GM15510 (cell line): ENCODE data around the gene RASL10A.

ENCODE experiments used
- POLR2A ChIP-seq: IDR thresholded peaks from 3 replicates; pipeline ENCODE4 v1.6.1; 2011; ENCODE audit warnings: borderline replicate concordance; ENCODE audit not compliant: insufficient read length; ENCODE audit errors: extremely low read depth

RASL10A gene, protein sequence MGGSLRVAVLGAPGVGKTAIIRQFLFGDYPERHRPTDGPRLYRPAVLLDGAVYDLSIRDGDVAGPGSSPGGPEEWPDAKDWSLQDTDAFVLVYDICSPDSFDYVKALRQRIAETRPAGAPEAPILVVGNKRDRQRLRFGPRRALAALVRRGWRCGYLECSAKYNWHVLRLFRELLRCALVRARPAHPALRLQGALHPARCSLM

GRCh38 chr22:29315286-29316140 lies at the start of gene RASL10A:
RASL10A (minus strand) TSS chr22:29315697; CDS start chr22:29315246, 451 bp downstream.
- TF ChIP-seq POLR2A, result no peak

GRCh38 chr22:29359469-29359868 lies 44.0 kb upstream of the RASL10A start:
- TF ChIP-seq POLR2A, result no peak

DNA sequence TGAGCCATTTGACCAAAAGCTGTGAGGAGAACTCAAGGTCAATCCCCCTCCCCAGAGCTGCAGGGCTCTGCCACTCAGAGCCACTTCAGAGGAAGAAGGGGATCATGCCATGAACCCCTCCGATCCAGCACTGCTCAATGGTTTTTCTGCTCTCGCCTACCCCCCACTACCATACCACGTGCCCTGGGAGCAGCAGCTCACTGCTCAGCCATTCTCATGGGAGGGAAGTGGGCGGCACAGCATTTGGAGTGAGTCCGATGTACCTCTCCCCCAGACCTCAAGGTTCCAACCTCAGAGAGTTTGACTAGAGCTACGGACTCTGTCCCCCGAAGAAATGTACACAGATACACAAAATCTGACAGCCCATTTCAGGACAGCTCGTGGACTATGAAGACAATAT lies 38.4 kb upstream of the RASL10A start:
- TF ChIP-seq POLR2A, result no peak

- TF ChIP-seq POLR2A, result no peak
Measured at GRCh38 chr22:29353286-29353685, 37.8 kb upstream of the RASL10A start.

DNA sequence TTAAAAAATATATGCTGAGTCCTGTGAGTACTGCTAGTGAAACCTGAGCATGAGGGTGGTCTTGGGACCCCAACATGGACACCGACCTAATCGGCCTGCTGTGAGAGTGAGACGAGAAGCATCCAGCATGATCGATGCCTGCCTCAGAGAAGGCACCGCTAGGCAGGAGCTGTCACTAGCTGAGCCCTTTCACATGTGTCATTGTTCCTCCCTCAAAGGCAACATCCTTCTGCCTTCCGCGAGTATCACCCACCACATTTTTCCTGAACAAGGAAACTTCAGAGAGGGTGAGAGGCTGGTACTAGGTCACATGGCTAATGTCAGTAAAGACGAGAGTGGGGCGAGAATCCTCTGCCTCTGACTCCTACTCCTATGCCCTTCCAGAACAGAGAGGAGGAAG lies 37.3 kb upstream of the RASL10A start:
- no peak for TF ChIP-seq POLR2A

DNA sequence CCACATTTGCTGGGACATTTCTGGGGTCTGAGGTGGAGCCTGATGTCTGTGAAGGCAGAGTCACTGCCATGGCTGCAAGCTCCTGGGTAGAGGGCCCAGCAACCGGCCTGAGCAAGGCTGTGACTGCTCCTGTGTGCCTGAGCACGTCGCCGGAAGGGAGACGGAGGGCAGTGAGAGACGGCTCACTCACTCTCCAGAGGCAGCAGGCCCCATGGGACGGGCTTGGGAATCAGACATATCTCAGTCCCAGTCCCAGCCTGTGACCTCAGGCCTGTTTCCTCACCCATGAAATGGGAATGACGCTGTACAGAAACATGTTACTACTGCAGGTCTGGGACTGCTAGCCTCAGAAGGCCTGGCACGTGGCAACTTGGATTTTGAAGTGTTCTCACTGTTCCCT lies 36.4 kb upstream of the RASL10A start:
- TF ChIP-seq POLR2A, result no peak

DNA sequence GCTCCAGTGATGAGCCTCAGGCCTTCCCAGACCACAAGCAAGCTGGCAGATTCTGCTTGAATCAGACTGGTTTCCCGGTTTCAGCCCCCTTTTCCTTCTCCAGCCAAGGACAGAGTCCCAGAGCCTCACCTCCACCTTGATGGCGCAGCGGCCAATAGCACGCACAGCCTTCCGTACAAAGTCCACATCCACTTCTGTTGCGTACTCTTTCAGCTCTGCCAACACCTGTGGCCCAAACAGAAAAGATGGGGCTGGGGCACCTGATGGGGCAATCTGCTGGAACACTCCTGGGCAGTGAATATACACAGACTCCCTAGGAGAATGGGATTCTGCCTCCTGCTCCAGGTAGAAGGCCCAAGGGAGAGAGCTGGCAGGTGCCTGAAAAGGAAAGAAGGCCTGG lies 35.5 kb upstream of the RASL10A start:
- TF ChIP-seq POLR2A, result no peak

DNA sequence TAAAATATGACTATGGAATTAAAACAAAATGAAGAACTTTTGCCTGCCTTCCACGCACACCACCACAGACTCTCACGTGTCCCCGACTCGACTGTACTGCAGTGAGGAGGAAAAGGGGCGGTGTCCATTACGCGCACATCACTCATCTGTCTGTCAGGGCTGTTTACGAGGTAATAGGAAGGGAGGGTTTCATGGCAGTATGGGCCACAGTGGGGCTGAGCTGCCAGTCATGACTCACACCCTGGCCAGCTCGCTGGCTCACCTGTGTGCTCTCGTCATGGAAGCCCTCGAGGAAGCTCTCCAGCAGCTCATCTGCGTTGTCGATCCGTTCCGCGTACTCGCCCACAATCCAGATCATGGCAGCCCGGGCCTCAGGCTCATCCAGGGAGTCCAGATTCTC lies 33.5 kb upstream of the RASL10A start:
- no peak for TF ChIP-seq POLR2A

DNA sequence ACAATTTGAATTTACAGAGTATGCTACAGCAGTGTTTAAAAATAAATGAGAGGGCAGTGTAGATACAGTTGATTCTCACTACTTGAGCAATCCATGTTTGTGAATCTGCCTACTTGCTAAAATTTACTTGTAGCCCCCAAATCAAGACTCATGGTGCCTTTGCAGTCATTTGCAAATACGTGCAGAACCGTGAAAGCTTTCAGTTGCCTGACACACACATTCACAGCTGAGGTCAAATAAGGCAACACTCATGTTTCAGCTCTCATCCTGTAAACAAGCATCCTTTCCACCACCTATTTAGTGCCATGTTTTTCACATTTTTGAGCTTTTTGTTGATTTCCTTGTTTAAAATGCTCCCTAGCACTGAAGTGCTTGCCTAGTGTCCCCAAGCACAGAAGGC lies 32.5 kb upstream of the RASL10A start:
- TF ChIP-seq POLR2A, result no peak

GRCh38 chr22:29346659-29347058 lies 31.2 kb upstream of the RASL10A start:
- TF ChIP-seq POLR2A, result no peak

DNA sequence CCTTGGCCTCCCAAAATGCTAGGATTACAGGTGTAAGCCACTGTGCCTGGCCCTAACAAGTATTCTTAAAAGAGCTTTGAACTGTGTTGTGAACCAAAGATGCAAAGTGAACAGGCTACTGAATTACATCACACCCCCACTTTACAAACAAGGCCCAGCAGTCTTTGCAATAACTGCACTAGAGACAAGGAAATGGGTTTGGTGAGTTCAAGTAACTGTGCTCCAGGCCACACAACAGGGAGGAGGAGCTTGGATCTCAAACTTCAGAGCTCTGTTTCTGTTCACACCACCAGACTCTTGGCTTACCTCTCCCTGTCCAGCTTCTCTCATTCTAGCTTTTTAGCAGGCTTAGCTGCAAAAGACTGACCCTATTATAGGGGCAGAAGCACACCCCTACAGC lies 30.4 kb upstream of the RASL10A start:
- no peak for TF ChIP-seq POLR2A

GRCh38 chr22:29344137-29344536 lies 28.6 kb upstream of the RASL10A start:
- no peak for TF ChIP-seq POLR2A

- no peak for TF ChIP-seq POLR2A
Measured at GRCh38 chr22:29343313-29343805, 27.9 kb upstream of the RASL10A start.

- no peak for TF ChIP-seq POLR2A
Measured at GRCh38 chr22:29342577-29343312, 27.2 kb upstream of the RASL10A start.

GRCh38 chr22:29342177-29342576 lies 26.7 kb upstream of the RASL10A start:
- no peak for TF ChIP-seq POLR2A

DNA sequence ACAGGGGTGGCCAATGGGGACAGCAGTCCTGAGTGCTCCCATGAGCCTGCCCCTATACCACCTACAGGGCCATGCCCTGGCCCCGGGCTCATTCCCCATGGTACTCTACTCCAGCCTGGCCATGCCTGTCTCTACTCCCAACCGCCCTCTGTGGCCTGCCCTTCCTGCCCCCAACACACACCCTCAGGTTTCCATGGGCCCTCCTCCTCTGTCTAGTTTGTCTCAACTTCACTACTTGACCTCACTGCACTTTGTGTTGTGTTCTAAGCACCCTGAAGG lies 26.3 kb upstream of the RASL10A start:
- no peak for TF ChIP-seq POLR2A

DNA sequence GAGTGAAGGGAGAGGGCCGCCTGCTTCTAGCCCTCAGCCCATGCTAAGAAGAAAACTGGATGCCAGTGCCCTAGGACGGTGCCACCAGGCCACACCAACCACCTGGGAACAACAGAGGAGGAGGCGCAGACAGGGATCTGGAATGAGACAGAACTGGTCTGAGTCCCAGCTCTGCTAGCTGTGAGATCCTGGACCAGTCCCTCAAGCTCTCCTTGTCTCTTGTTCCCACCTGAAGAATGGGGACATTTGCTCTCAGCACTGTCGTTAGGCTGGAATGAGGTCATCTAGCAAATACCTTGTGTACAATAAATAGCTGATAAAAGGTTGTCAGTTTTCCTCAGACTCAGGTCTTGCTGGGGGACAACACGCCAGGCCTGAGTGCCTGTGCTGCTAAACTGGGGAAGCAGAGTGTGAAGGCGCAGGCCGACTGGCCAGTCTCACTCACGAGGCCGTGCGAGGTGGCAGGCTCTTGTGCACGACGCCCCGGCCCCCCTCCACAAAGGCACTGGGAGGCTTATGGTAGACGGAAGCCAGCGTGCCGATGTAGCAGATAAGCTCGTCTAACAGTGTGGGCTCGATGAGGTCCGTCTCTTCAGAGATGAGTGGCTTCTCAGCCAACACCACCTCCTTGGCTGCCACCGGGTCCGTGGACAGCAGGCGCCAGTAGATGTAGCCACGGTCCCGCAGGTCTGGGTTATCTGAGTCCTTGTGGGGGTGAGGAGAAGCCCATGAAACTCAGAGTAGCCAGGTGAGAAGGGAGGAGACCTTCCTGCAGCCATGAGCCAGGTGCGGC lies 25.8 kb upstream of the RASL10A start:
- TF ChIP-seq POLR2A, result no peak
